Activated effector memory CD4-positive, alpha-beta T cell treated with Interleukin-2 at 50 U/mL for 16 hours (primary cell): ENCODE measurements around the gene FBXW8.
A peak's percentile ranks its signal among the peaks of the same experiment; 100 is the strongest.

Experiments used
- DNase-seq: peaks from one replicate; pipeline ENCODE4 v3.0.0-alpha.2; 2020

Gene FBXW8

GRCh38 chr12:117002051-117002817 is 91.5 kb downstream of the FBXW8 start:
- no peak for DNase-seq

GRCh38 chr12:117003883-117004404 is 93.2 kb downstream of the FBXW8 start:
- no peak for DNase-seq

- no peak for DNase-seq
These were observed 94.8 kb downstream of the FBXW8 start for GRCh38 chr12:117005417-117006046.

GRCh38 chr12:117006333-117006732 is 95.6 kb downstream of the FBXW8 start:
- no peak for DNase-seq

- DNase-seq, result no peak
These were observed 96.8 kb downstream of the FBXW8 start for GRCh38 chr12:117007577-117007976.

- no peak for DNase-seq
These were observed 99.0 kb downstream of the FBXW8 start for GRCh38 chr12:117009759-117010158.

- DNase-seq, result no peak
These were observed 100.1 kb downstream of the FBXW8 start for GRCh38 chr12:117010693-117011451.

GRCh38 chr12:117011988-117012805 is 101.4 kb downstream of the FBXW8 start:
- DNase-seq, result no peak

GRCh38 chr12:117013726-117014125 is 103.0 kb downstream of the FBXW8 start:
- no peak for DNase-seq

- no peak for DNase-seq
These were observed 103.7 kb downstream of the FBXW8 start for GRCh38 chr12:117014342-117014887.

- no peak for DNase-seq
These were observed 105.1 kb downstream of the FBXW8 start for GRCh38 chr12:117015811-117016210.

GRCh38 chr12:117017807-117018206 is 107.1 kb downstream of the FBXW8 start:
- no peak for DNase-seq

- DNase-seq, result no peak
These were observed 107.5 kb downstream of the FBXW8 start for GRCh38 chr12:117018276-117018675.

- no peak for DNase-seq
These were observed 107.9 kb downstream of the FBXW8 start for GRCh38 chr12:117018685-117019084.

GRCh38 chr12:117019866-117020265 is 109.1 kb downstream of the FBXW8 start:
- DNase-seq, result no peak

GRCh38 chr12:117020536-117021220 is 109.9 kb downstream of the FBXW8 start:
- DNase-seq, result no peak

GRCh38 chr12:117022465-117022864 is 111.7 kb downstream of the FBXW8 start:
- no peak for DNase-seq

GRCh38 chr12:117023998-117024960 is 113.5 kb downstream of the FBXW8 start:
- no peak for DNase-seq

GRCh38 chr12:117024961-117025480 is 114.3 kb downstream of the FBXW8 start:
- no peak for DNase-seq

GRCh38 chr12:117025481-117026151 is 114.9 kb downstream of the FBXW8 start:
- peak; percentile 26 for DNase-seq
